GM18873 (cell line): ENCODE results near the gene AKT1.

ENCODE experiments used
- ATAC-seq: cut with Tn5 transposase; IDR thresholded peaks from one replicate; pipeline ENCODE4 v1.9.1; 2021; ENCODE audit warnings: mild to moderate bottlenecking, moderate library complexity, moderate number of reproducible peaks; ENCODE audit not compliant: unreplicated experiment, low FRiP score

The AKT1 gene

GRCh38 chr14:104774453-104775072 is 21.0 kb downstream of the AKT1 start:
- ATAC-seq, result no peak

- no peak for ATAC-seq
Observed at GRCh38 chr14:104773505-104774452, 21.8 kb downstream of the AKT1 start.

GRCh38 chr14:104772707-104773504 is 22.6 kb downstream of the AKT1 start:
- no peak for ATAC-seq

- no peak for ATAC-seq
Observed at GRCh38 chr14:104771918-104772706, 23.4 kb downstream of the AKT1 start.

GRCh38 chr14:104771374-104771773 is 24.2 kb downstream of the AKT1 start:
- no peak for ATAC-seq

- no peak for ATAC-seq
Observed at GRCh38 chr14:104770851-104771272, 24.7 kb downstream of the AKT1 start.

GRCh38 chr14:104770072-104770579 is 25.4 kb downstream of the AKT1 start:
- ATAC-seq, result no peak

- ATAC-seq, result no peak
Observed at GRCh38 chr14:104769324-104770071, 26.1 kb downstream of the AKT1 start.

GRCh38 chr14:104768437-104769323 is 26.9 kb downstream of the AKT1 start:
- no peak for ATAC-seq

- no peak for ATAC-seq
Observed at GRCh38 chr14:104767634-104767918, 28.0 kb downstream of the AKT1 start.

- no peak for ATAC-seq
Observed at GRCh38 chr14:104766863-104767633, 28.5 kb downstream of the AKT1 start.

- no peak for ATAC-seq
Observed at GRCh38 chr14:104766256-104766862, 29.2 kb downstream of the AKT1 start.

GRCh38 chr14:104765517-104765916 is 30.0 kb downstream of the AKT1 start:
- no peak for ATAC-seq

- ATAC-seq, result no peak
Observed at GRCh38 chr14:104758981-104759969, 36.3 kb downstream of the AKT1 start.

GRCh38 chr14:104757681-104758392 is 37.7 kb downstream of the AKT1 start:
- no peak for ATAC-seq

- no peak for ATAC-seq
Observed at GRCh38 chr14:104757238-104757585, 38.3 kb downstream of the AKT1 start.
